ENCODE data around the gene ALOX5.

DNA sequence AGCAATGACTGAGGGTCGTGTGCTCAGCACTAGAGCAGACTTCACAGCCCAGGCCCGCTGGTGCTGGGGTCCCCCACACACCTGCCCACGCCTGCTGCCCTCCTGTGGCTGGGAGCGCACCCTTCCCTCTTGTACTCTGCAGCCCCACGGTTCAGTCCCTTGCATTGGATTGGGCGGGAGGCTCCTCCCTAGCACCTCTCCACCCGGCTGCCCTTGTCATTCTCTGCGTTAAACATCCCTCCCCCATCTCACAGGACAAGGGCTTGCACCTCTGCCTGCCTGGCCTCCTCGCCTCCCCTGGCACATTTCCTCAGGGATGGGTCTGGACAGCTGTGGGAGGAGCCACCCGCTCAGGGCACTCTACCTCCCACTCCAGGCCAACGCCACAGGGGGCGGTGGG lies 68.6 kb downstream of the ALOX5 start:
- TF ChIP-seq NR3C1 (CRISPR knock-in tag; conservative IDR thresholded peaks at IDR 0.05; ENCODE audit: low read depth) (no peak), ZNF121 (CRISPR knock-in tag; IDR thresholded peaks at IDR 0.05) (no peak)

Measured in WTC11 (cell line).